NCI-H526 treated with DMSO at 0.1 percent for 48 hours (cell line): ENCODE measurements around the gene DCDC2C.

Experiments
- DNase-seq: peaks from one replicate; lab custom pipeline; 2025; lab: John Stamatoyannopoulos, UW

Gene DCDC2C

DNA sequence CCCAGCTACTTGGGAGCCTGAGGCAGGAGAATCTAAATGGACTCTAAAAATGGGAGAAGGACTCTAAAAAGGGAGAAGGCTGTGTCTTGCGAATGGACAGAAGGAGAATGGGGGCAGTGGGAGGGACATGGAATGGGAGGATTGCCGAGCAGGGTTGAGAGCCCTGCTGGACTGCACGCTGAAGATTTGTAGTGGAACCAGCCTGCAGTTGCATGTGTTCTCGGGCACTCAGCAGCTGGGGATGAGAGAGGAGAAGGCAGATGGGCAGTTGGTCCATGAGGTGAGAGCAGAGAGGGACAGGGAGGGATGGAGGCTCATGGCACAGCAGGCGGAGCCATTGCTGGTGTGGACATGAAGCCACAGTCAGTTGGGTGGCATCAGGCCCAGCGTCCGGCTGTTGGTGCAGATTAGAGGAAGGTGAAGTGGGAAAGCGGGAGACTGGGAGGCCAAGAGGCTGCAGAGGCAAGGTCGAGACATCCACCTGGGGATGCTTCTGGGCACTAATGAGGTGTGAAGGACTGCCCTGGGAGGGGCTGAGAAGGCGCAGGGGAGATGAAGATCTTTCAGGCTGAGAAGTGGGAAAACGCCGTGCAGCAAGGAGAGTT lies 40.7 kb downstream of the DCDC2C start:
- no peak for DNase-seq

DNA sequence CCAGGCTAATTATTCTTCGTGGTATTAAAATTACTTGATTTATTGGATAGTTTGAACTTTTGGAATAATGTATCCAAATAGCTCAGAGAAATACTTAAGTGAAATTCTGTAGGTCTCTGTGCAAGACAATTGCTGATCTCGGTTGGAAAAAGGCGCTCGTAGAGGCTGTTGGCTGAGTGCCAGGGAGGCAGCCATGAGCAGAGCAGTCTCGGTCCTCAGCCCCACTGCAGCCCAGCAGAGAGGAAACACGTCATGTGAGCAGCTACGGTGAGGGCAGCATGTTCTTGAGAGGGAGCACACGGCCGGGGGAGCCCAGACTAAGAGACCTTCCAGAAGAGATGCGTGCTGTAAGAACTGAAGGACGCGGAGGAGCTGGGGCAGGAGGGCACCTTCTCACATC lies 42.5 kb downstream of the DCDC2C start:
- DNase-seq, result no peak

DNA sequence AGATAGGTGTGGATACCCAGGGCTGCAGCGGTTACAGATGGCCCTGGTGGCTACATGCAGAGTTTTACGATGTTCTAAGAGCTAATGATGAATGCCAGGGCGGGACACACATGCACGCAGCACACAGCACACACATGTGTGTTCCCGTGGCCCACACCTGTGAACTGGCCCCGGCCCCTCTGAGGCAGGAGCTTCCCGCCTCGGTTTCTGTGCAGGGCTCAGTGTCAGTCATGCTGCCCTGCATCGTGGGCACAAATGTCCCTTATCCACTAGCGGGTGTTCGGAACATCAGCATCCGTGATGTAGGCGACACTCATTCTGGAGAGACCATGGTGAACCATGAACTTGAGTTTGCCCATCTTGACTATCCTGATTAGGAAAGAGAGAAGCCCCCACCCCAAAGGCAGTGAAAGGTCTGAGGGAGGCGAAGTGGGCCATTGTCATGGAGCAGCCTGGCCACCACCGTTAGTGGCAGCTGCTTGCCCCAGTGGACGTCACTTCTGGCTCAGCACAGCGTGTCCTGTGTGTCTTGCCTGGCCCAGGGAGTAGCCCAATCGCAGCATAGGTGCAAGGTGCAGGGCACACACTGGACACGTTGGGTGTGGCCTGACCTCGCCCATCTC lies 43.8 kb downstream of the DCDC2C start:
- DNase-seq, result no peak

DNA sequence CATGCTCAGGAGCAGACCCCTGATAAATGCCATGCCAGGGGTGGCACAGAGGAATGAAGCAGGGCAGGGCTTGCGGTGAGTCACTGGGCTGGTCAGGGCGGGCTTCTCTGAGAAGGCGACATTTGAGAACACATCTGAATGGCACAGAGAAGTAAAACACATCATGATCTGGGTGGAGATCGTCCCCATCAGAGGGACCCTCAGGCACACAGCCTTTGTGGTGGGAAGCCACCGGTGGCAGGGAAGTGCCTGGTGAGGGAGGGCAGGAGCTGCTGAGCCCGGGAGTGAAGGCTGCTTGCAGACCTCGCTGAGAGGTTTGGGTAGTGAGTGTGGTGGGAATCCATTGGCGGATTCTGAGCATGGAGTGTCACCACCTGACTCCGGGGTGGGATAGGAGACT lies 44.5 kb downstream of the DCDC2C start:
- DNase-seq, result no peak

DNA sequence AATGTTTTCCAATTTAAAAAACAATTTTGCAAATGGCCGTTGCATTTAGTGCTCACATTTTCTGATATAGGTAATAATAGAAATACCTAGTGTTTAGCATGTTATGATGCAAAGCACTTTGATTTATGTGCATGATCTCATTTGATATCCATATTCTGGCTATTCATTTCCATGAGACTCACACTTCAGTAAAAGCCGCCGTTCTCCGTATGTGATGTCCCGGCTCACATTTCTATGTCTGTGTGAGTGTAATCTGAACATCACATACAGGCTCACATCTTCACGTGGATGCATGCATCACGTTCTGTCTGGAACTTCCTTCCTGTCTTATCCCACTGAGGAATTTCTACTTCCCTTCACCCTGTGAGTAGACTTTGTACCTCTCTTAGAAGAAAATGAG lies 45.8 kb downstream of the DCDC2C start:
- DNase-seq, result no peak

DNA sequence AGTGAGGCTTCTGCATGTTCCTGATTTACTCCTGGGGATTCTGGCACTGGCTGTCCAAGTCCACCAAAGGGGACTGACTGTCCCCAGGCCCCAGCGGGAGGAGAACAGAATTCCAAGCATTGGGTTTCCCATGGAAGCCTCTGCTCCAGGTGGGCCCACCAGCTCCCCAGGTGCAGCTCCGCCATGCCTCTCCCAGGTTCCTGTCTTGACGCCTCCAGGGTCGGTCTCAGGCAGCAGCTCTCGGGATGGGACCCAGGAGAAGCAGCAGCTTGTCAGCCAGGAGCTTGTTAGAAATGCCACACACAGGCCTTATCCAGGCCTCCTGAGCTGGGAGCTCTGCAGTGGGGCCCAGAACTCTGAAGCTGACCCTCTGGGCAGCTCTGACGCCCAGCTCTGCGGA lies 47.9 kb downstream of the DCDC2C start:
- no peak for DNase-seq

DNA sequence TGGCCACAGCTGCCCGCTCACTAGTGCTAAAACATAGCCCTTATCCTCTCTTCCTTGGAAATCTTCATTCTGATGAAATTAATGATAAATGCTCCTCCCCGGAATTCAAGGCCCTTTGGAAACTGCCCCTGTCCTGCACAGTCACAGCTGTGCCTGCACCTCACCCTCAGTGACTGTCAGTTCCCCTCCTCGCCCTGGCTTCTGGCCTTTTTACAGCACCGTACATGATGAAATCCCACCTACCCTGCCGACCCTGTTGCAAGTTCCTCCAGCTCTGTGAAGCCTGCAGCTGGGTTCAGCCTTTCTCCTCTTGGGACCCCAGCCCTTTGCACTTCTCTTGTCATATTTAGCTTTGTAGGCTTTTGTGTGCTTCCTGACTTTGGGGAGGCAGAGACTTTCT lies 48.4 kb downstream of the DCDC2C start:
- no peak for DNase-seq

DNA sequence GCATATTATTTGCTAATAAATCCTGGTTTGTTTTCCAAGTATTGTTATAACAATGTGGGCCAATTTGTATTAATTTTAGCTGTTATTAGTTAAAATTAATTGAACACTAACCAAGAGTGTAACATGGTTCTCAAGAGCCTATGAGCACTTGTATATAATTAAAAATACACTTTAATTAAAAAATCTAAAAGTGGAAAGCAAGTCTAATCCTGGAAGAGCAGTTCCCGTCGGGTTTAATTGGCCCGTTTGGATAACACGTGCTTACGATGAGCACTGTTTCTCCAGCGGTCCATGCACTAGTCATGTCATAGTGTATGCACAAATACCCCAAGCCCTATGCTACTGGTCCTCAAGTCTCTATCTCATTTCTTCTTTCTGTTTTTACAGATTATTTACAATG lies 49.0 kb downstream of the DCDC2C start:
- no peak for DNase-seq

DNA sequence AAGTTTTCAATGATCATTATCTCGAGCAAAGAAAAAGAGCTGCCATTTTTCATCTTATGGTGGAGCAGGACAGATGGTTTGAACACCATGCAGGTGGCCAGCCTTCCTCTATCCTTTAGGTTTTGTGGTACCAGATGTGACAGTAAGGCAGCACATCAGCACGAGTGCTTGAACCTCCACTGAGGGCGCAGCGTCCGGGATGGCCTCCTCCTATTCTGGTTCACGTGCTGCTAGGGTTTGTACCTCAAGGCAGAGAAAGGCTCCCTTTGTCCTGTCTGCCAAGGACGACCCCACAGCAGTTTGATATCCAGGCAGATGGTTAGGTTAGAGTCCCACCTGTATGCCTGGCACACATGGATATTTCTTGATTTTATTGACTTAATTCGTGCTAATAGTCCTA lies 50.2 kb downstream of the DCDC2C start:
- DNase-seq, result no peak

DNA sequence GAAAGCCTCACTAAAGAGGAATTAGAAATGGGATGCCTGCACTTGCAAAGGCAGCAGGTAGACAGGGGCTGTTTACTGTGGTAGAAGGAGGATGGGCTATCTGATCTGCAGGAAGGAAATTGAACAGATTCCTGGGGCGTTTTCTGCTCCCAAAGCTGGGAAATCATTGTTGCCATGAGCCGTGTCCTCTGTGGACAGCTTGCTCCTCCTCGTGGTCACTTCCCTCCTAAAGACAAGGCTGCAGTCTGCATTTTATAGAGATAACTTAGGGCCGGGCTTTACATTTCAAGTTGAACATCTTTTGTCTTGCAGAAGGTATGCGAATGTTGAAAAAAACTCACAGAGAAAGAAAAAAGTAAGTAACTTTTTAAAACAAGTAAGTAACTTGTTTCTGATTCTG lies 50.9 kb downstream of the DCDC2C start:
- no peak for DNase-seq

DNA sequence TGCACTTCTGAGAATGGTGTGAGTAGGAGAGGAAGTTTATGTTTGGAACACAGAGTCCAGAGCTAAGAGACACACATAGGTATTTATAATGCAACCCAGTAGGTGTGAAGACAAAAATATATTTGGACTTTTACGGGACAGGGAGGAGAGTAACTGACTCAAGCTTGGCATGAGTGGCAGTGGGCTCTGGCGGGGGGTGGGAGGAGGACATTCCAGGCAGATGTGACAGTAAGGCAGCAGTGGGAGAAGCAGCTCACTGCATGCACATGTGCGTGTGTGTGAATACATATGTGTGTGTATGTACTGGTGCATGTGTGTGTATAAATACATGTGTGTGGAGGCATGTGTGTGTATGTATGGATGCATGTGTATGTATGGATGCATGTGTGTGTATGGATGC lies 51.4 kb downstream of the DCDC2C start:
- DNase-seq, result no peak

DNA sequence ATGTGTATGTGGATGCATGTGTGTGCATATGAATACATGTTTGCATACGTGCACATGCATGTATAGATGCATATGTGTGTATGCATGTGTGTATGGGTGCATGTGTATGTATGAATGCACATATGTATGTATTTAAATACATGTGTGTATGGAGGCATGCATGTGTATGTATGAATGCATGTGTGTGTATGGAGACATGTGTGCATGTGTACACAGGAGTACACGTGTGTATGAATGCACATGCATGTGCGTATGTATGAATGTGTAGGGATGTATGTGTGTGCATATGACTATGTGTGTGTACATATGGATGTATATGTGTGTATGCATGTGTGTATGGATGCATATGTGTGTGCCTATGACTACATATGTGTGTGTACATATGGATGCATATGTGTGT lies 51.9 kb downstream of the DCDC2C start:
- DNase-seq, result no peak

DNA sequence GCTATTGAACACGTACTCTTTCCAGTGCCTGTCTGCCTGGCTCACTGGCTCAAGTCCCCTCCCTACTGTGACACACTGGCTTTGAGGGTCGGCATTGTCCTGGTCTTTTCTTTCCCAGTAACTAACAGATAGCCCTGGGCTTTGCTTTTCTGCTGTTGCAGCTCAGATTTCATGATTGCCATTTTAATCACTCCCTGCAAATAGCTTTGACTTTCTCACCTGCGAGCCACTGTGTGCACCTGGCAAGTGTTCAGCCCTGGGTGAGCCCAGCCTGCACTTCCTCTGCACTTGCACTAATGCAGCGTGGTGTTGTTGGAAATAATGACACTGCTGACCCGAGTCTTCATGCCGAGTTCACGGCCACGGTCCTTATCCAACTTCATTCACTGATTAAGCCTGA lies 52.9 kb downstream of the DCDC2C start:
- DNase-seq, result no peak

DNA sequence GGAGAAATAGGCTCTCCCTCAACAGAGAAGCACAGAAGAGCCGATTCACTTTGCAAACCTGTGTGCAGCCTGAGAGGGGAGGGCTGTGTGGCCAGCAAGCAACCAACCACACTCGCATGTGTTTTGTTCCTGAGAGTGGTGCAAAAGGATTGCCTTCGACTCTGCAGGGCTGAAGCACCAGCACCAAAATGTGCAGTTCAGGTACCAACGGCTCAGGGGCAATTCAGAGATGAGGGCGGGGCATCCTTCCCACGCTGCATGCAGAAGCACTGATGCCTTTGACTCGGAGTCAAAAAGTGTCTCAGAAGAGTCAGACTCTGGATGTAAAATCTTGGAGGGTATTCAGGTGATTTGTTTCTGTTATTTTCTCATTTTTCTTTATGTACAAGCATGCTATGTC lies 55.5 kb downstream of the DCDC2C start:
- DNase-seq, result no peak

DNA sequence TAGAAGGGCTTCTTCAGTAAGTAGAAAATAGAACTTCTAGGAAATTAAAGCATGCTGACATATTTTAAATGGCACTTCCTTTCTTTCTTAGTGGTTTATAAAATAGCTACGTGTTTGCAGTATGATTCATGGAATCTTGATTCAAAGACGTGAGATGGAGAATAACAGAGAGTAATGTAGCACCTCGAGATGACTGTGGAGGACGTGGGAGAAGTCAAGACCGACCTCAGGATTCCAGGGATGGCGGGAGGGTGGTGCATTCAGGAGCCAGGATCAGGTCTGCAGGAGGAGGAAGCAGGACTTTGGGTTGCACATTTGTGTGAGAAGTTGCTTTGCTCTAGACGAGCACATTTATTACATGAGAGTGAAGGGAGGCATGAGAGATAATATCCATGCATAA lies 56.0 kb downstream of the DCDC2C start:
- no peak for DNase-seq

DNA sequence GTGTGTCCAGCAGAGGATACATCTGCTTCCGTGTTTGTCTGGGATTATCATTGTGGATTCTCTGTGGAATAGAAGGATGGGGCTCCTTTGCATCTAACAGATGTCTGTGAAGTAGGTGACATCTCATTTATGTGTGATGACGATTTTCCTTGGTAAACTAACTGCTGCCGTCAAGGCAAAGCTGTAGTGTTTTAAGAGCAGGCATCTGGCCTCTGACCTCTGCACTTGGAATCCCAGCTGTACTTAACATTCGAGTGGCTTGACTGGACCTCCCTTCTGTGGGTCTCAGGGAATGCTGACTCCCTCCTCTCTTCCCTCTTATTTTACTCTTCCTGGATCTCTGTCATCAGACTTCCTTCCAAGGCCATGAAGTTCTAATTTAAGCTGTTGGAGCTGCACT lies 56.4 kb downstream of the DCDC2C start:
- no peak for DNase-seq

DNA sequence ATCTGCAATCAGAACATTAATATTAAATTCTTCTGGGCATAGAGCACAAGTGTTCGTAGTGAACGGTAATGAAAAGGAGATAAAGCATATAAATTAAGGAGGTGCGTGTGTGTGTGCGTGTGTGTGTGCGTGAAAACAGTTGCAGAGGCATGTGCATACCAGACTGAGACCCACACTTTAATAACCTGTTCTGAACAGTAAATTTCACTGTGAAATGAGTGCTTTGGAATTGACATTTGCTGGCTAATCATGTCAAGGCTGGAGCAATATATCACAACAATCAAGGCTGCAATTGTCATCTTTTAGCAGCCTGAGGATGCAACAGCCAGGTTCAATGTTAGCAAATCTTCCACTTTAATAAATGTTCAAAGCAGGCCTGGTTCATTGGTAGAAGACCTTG lies 57.9 kb downstream of the DCDC2C start:
- no peak for DNase-seq

DNA sequence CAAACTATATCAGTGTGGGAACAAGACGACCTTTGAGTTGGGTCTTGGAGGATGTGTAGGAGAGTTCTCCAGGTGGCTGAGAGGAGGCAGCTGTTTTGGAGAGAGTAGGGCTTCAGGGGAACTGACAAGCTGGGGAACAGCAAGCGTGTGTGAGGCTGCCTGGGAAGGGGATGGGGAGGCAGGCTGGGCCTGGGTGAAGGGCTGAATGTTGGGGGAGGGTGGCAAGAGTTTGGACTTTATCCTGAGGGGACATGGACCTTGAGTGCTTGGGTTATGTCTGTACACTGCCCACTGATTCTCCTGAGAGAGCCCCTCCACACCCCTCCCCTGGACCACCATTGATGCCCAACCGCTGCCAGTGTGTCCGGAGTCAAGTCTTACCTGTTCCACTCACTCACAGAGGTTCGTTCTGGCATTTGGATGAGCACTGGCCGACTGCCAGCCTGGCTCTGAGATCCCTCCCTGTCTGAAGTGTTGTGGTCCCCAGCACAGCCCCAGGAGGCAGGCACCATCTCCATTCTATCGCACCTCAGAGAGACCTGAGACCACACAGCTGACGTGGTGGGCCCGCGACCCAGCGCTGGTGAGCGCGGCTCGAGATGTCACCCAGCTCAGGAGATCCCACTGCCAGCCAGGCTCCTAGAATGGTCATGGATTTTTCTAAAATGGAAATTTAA lies 59.5 kb downstream of the DCDC2C start:
- DNase-seq, result no peak

DNA sequence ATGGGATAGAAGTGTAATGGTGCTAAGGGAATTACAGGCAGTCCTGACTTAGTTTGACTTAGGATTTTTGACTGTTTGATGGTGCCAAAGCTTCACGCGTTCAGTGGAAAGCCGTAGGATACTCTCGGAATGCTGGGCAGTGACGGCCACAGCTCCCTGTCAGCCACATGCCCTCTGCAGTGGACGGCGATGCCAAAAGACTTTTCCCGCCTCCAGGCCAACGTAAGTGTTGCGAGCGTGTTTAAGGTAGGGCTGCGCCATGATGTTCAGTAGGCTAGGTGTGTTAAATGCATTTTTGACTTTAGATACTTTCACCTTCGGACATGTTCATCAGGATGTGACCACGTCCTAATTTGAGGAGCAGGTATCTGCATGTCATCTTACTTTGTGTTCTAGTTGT lies 63.4 kb downstream of the DCDC2C start:
- no peak for DNase-seq

DNA sequence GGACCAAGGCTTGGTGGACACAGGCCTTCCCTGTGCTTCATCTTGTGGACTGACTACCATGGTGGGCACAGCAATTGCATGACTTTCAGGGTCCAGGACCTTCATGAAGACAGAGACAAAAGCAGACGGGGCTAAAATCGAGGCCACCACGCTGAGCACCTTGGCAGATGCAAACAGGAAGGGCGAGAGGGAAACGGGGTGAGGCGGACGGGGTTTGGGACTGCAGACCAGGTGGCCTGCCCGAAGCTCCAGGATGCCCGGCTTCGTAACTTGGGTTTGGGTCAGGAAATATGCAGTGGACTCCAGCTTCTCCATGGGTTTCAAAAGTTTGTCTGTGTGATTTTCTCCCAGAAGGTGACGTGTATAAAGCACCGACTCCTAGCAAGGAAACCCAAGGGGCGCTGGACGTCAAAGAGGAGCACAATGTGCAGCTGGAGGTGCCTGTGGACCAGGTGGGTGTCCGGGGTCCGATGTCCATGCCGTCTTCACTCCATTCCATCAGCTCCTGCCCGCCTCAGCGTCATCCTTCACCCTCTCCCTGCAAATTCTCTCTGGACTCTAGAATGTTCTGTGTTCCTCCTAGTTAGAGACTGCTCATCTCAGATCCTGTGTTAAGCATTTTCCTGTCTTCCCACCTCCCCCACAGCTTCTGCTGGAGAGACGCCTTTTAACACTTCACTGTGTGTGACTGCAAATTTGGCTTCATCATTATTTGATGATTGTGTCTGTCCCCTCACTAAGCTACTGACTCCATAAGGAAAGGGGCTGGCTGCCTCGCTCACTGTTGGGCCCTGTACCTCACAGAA lies 65.8 kb downstream of the DCDC2C start:
- DNase-seq, result no peak

DNA sequence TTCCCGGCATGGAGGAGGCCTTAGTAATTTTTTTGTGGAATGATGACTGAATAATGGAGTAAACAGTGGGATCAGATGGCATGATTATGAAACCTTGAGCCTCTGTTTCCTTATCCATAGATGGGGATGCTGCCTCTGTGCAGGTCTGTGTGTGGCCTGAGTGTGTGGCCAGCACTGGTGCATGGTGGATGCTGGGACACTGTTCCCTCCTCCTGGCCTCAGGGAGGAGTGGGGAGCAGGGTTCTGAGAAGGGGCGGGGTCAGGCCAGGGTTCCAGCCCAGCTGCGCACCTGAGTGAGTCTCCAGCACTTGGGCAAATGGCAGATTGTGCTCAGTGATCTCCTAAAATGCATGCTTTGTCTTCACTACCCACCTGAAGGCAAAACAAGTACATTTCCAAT lies 66.4 kb downstream of the DCDC2C start:
- no peak for DNase-seq

DNA sequence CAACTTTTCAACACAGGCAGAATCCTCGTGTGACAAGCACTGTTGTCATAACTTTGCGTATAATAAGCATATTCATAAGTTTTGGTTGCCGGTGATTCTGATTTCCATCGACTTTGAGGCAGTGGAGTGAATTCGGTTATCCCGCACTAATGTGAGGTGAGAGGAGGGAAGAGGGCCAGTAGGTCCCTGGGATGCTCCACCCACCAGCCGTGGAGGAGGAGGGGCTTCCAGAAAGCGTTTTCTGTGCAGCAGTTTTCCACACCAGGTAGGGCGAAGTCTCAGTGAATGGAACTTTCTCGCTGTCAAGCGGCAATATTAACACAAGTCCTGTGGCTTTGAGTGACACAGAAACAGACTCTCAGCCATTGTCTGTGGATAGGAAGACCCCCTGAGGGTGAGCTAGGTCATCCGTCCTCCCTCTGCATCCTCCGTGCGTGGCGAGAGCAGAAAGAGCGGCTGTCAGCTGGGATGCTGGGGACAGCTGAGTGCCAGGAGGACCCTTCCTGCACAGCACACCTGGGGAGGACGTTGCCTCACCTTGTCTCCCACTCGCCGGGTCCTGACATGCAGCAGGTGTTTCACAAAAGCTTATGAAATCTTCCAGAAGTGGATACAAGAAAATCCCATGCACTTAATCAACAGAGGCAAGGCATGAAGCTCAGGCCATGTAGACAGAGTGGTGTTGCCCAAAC lies 67.5 kb downstream of the DCDC2C start:
- no peak for DNase-seq
